Right lung (tissue), 5 donors: ENCODE measurements around the gene WWOX. TPM values are rescaled to one million over a fixed set of nuclear protein-coding genes. Genes with fewer than 3 reads are reported as not detected.
A peak's percentile ranks its signal among the peaks of the same experiment; 100 is the strongest.

Experiments
- DNase-seq, 2 donors: peaks; one replicate each; pipeline ENCODE4 v3.0.0-alpha.2; 2013
- polyA plus RNA-seq, 5 donors: library from polyadenylated mRNA; unstranded; fragments of 120-200 nt; gene quantifications; one replicate each; pipeline versions ENCODE4 v1.2.1 to v1.2.3, GENCODE V29; 2013; ENCODE audit warnings: inconsistent platforms in 1 of 5, low replicate concordance in 1 of 5; ENCODE audit not compliant: insufficient read length in 5 of 5, insufficient read depth in 1 of 5

Gene WWOX
- polyA plus RNA-seq, 5 donors: 29.3 to 41.5 (median 32.3) TPM

DNA sequence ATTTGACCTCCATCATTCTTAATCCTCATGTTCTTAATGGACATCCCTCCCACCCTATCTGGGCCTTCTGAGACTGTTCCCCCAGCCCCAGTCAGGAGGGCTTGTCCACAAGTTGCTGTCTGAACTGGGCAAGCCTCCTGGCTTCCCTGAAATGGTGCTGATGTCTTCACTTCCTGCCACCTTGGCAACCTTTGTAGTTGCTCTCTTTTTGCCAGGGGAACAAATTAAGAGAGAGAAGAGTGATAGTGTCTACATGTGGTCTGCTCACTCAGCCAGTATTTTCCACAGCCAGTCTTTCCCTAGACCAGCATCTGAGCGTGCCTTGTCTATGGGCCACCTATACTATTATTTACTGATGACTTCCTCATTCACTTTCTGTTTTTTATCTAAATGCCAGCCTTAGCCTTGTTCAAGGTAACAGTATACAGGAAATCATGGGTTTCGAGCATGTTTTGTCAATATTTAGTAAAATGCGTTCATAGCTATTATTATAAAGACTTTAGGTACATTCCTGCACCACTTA lies 791.0 kb downstream of the WWOX start:
- no peak for DNase-seq

DNA sequence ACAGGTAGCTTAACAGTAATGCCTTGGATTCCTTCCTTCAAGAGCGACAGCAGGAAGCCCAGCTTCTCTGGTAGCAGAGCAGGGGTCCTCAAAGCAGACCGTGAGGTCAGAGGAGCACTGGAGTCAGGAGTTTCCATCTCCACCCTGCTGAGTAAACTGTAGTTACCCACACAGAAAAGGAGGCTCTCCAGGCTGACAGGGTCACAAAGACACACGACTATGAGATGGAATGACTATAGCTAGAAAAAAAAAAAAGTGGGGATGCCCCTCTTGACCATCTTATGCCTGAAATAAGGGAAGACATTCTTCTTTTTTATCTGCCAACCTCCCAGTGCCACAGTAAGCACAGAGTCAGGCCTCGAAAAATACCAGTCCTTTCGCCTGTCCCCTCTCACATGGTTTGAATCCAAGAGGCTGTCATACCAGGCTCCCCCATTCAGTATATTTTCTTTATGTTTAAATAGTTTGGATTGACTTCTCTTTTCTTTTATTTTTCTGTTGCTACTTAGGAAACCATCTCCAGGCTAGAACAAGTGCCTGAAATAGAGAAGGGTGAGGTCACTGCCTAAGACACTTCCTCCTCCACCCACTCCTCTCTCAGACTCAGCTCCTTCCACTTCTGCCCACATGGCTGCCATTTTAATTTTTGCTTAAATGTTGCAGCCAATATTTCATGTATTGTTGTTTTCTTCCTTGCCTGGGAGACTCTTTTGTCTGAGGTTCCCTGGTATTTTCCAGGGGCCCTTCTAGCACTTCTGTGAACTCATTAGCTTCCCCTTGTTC lies 793.7 kb downstream of the WWOX start:
- no peak for DNase-seq

DNA sequence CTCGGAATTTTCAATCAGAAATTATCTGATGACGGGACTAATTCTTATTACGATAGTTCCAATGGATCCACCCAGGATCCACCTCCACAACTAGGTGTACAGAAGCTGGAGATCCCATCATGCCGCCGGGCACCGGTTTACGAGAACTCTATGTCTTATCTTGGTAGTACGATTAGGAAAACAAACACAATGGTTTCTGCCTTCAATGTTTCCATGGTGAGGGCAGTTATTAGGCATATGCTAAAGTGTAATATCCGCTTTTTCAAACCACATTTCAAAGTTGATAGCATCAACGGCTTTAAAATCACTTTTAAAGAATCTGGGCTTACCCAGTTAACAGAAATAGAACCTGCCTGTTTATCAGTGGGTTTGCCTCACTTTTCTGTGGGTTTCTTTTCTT lies 795.4 kb downstream of the WWOX start:
- no peak for DNase-seq

DNA sequence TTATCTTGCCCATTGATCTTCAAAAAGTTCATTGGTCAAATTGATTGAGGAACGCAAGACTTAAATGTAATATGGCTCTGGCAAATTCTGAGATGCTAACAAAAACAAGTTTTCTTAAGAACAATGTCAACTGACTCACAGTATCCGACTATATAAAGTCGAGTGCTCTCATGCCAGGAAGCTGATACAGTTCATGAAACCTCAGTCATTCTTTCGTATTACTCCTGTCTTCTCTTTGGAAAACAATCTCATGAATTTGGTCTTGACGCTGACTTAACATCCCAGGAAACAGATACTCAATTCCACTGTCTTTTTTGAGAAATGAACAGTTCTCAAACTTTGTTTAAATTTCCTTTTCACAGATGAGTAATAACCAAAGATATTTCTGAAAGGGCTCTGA lies 796.2 kb downstream of the WWOX start:
- no peak for DNase-seq

DNA sequence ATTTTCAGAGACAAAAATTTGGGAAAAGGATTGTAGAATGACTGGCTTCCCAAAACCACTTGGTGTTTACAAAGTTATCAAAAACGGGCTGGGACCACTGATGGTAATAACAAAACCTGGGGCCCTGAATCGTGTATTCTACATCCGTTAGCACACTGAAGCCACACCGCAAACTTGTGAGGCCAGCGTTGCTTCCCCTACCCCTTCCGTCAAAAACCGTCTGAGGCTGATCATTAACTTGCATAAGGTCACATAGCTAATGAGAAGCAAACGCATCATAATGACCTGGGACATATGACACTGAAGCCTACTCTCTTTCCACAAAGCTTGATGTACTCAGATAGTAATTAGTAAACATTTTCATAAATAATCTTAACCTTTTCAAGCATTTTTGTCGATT lies 796.8 kb downstream of the WWOX start:
- DNase-seq: no peak

DNA sequence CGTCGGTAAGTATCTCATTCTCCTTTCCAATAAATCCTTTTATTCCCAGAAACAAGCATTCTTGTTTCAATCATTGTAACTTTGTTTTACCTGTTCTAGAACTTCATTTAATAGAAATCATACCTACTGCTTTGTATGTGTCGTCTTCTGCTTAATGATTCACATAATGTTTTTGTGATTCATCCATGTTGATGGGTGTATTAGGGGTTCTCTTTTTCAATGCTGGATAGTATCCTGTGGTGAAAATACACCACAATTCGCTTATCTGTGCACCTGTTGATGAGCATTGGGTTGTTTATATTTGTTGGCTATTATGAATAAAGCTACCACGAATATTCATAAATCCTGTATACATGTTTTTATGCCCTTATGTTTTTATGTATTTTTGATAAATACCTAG lies 797.8 kb downstream of the WWOX start:
- no peak for DNase-seq

DNA sequence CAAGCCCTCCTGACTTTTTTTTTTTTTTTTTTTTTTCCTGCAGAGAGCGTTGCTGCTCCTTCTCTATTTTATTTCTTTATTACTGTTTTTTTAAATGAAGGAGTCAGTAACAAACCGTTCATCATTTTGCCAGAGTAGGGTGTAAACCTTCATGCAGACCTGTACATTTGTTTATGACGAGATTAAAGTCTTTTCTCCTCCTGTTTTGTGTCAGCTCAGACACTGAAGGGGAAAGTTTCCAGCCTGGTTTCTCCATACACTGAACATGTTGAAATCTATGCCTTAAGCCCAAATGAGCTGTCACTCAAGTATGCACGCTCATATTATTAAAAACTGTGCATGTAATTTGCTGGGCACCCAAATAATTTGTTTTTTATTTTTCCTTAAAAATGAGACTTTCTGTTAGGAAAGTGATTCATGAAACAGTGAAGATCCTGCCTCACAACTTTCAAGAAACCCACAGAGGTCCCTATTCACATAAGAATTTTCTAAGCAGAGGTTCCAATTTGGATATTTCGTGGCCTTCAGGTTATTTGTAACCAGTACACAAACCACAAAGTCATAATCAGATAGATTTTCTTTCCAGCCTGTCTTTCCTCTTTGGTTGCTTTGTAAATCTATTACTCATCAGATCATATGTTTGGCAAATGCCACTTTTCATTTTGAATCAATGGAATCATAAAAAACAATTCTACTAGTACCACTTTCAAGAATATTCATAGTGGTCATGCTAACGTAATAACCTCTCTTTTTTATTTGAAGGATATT lies 800.8 kb downstream of the WWOX start:
- no peak for DNase-seq

DNA sequence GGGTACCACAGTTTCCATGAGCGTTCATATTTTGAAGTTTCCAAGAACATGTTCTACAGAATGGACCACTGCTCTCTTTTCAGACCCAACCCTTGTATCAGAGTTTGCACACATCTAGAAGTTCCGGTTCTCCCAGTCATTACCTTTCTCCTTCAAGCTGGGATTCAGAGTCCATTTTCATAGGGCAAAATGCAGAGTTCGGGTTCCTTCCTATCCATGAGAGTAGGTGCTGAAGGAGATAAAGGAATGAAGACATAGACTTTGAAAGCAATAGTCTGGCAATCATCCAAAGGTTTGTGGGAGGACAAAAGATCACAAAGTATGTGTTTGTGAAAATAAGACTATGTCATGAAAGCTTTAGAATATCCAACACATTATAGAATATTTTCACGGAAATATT lies 801.5 kb downstream of the WWOX start:
- DNase-seq: no peak

DNA sequence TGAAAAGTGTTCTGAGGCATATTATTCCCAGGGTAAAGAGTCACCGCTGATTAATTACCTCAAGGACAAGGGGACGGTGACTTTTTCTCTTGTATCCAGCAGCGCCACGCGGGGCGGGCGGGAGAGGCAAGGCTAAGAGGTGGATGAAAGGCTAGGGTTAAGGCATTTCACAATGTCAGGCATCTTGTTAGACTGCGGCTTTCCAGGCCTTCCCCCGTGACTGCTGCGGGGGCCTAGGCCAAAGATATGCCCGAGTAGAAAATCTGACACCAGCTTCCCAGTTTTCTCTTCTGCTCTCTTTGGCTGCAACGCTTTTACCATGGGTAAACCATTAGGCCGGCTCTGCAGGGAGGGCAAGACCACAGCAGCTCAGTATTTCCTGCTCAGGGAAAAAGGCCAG lies 802.9 kb downstream of the WWOX start:
- DNase-seq: no peak

DNA sequence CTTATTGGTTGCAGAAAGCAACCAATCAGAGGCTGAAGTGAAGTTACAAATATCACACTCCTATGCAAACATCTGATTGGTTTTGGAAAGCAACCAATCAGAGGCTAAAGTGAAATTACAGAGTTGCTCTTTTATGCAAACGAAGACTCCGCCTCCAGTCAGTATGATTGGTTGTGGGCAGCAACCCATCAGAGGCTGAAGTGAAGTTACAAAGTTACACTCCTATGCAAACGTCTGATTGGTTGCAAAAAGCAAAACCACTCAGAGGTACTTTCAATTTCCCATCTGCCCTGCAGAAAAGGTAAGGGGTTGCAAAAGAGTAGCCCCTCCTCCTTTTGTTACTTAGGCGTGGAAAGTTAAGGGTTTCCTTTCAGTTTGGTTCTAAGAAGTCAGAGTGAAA lies 803.8 kb downstream of the WWOX start:
- no peak for DNase-seq

DNA sequence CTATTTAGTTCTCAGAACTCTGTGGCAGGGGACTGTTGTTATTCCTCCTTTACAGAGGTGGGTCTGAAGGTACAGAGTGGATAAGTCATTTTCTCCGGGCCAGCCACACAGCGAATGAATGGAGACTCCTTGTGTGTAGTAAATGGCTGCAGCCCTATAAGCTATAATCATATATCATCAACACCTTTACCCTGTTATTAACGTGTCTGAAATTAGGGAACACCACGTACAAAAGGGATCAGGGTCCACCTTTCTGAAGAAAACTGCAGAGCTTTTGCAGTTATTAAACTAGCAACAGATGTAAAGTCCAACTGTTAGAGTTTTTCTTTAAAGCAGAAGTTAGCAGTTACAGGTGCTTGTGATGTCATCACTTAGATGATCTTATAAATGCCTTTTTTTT lies 804.4 kb downstream of the WWOX start:
- no peak for DNase-seq

DNA sequence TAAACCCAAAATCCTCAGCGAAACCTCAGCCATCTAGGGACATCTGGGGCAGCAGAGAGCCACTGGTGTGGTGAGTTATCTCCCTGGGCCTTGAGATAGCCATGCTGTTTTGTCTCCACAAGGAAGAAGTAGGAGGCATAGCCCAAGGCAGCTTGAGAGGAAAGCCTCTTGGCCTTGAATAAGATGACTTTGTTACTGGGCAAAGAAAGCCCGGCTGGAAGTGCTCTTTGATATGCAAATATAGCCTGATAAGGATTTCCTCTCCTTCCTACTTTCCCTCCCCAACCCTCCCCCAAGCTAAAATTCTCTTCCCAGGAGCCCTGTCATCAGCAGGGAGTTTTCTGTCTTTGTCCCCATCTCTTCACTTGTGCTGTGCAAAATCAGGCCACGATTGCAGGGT lies 806.7 kb downstream of the WWOX start:
- DNase-seq: no peak

DNA sequence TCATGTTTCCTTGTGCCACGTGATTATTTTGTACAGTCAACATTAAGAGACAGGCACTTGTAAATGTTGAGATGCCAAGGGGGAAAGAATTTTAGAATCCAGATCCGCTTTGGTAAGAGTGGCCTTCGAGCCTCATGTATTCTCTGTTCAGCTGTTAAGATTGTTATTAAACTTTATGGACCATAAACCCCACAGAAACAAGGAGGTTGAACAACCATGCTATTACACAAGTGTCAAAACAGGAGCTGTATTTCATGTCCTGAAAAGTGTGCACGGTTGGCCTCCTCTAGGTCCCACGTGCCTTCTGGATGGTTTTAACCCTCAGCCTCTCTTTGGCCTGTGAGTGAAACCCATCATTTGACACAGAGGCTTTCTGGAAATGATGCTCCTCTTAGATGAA lies 809.8 kb downstream of the WWOX start:
- DNase-seq: no peak

DNA sequence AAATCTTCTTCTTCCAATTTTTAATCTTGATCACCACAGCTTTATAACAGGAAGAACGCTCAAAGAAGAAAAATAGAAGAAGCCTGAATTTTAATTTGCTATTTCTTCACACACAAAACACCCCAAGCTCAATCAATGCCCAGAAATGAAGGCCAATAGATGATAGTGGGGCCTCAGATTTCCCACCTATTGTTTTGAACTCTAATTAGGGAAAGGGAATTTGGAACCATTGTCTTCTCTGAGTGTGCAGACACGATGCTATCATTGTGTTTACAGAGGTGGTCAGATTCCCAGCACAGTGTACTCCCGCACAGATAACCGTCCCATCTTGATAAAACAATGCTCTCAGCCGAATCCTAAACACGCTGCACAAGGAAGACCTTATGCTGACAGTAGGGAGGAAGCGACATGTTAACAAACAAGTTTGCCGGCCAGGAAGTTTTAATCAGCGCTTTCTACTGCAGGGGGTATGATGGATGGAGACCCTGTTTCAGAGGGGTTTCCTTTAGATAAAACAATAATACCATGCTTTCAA lies 816.4 kb downstream of the WWOX start:
- DNase-seq: no peak

DNA sequence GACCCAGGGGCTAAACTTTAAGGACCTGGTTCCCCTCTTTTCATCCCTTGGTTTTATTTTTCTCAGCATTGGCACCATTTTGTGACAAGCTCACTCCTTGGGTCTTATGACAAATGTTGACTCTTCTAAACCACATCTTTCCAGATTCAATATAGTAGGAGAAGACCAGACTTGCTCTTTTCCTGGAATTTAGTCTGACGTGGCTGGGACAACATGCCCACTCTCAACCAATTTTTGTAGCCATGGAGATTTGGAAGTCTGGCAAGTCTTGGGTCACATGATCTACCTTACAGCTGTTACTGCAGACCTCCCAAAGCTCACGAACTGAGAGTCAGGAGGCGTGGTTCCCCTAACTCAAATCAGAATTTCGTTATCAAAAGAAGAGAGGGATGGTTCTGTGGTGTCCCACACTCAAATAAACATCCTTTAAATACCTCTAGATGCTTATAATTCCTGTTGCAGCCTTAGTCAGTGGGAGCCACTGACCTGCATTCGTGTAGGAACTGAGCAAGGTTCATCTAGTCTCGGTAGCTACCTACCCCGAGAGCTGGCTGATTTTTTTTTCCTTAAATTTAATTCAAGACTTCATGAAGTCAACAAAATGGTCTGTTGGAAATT lies 817.6 kb downstream of the WWOX start:
- peak in 1 of 2 donors; percentile 27 for DNase-seq

DNA sequence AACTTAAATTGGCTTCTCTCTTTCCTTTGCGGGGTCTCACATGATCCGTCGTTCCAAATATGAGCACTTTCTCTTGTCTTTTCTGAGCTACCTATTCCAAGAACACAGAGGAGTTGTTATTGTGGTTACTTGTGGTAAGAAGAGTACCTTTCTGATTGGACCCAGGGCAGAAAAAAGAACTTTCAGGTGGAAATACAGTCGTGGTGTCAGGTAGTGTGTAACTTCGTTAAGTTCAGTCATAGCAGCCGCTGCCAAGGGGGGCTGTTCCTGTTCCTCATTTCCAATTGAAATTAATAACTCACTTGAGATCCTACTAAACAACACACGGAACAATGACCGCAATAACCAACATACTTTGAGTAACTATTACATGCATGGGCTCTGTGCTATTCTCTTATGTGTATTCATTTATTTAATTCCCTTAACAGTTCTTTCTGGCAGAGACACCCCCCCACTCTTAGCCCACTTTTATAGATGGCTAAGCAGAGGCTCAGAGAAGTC lies 819.4 kb downstream of the WWOX start:
- DNase-seq: no peak

DNA sequence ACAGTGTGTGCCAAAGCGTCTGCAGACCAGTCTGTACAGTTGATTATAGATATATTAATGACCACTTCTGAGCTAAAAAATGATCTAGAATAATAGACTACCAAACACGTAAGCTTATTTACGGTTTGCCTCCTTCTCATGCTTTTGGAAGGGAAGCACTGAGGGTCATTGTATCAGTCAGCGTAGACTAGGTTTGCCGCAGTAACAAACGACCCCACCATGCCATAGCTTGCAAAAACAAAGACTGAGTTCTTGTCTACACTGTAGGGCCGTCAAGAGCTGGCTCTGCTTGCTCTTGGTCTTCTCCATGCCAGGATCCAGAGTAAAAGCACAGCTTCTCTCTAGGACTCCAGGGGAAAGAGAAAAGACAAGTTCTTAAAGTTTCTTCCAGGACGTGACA lies 820.4 kb downstream of the WWOX start:
- DNase-seq: no peak

DNA sequence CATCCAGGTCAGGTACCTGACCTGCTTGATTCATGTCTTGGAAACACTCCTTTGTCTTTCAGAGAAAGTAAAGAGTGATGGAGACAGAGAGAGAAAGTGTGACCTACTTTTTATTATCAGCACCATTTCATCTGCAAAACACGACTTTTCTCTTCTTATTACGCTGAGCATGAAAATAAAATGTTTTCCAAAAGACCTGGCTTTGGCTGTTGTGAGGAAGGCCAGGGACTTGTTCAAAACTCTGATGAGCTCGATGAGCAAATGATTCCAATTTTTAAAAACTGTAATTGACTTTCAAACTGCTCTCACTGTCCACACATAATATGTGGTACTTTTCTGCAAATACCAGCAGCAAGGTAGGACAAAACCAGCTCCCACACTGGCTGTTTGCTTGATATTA lies 821.2 kb downstream of the WWOX start:
- DNase-seq: no peak

DNA sequence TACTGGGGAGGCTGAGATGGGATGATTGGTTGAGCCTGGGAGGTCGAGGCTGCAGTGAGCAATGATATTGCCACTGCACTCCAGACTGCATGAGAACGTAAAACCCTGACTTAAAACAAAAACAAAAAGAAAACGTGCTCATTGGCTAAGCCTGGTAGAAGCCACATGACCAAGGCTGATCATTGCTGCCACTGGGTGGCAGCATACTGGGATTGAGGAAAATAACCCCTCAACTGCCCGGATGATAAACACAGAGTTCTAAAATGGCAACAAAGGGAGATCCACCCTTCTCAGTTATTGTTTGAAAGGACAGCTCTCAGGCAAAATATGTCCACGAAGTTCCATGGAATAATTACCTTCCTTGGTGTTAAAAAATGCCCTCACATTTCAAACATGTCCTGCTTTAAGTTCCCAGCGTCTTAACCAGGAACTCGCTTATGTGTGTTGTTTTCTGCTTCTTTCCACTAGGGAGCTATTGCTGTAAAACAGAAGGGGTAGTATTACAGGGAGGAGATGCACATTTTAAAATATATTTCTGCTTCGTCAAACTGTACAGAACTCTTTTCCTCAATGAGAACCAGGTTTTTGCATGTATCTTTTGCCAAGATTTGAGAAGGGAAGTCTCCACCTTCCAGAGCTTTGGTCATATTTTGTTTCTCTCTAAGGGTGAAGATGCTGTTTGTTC lies 825.8 kb downstream of the WWOX start:
- no peak for DNase-seq

DNA sequence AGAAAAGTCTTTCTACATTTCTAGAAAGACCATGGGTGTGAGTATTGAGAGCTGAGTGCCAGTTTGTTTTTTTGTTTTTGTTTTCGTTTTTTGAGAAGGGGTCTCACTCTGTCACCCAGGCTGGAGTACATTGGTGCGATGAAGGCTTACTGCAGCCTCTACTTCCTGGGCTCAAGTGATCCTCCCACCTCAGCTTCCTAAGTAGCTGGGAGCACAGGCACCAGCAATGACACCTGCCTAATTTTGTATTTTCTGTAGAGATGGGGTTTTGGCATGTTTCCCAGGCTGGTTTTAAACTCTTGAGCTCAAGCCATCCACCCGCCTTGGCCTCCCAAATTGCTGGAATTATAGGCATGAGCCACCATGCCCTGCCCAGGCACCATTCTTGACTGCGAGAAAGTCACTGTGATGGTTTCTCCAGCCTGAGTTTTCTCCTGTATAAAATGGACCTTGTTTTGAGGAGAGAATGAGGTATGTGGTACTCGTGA lies 827.3 kb downstream of the WWOX start:
- DNase-seq: no peak

DNA sequence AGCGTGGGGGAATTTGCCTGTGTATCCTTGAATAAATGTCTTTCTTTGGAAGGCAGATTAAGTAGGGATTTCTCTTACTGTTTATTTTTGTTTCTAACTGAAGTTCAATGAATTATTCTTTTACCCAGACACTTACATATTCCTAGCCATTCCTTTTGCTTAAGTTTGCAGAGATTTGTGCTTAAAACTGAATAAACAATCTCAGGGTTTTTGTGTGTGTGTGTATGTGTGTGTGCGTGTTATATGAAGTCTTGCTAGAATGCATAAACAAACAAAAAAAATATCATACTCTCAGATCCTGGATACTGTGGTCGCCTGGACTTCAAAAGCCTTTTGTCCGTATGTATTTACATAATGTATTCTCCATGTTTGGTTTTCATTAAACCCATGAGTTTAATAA lies 828.3 kb downstream of the WWOX start:
- peak; percentile 49 to 56 for DNase-seq

DNA sequence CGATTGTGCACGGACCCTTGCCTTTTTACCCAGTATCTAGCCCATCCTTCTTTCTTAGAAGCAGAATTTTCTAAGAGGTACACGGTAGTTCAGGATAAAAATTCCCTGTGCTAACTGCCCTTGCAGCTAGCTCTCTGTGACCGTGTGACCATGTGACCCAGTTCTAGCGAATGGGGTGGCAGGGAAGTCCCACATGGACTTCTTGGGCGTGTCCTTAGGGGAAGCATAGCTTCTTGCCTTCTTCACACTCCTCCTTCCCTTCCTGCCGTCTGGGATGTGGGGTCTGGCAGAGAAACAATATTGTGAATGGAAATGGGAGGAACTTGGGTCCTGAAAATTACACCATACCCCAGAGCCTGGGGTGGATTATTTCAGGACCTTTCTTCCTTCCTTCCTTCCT lies 830.4 kb downstream of the WWOX start:
- DNase-seq: no peak
